Measurements from ENCODE around the gene FMO4. TPM values are rescaled to one million over a fixed set of nuclear protein-coding genes. Genes with fewer than 3 reads are reported as not detected.
"Not testable (repeated sequence)": the region's sequence is repeated elsewhere in the genome, so short reads cannot be mapped to it uniquely, and the experiment has no call there.

FMO4 gene
- polyA plus RNA-seq, 3 donors = 15.4 to 25.4 (median 20.6) TPM

GRCh38 chr1:171311771-171312558, 2.0 kb upstream of the FMO4 start:
- DNase-seq (ENCODE audit: extremely low read depth in 1 of 11, low read depth in 9 of 11, low spot score in 4 of 11) = peak in 1 of 11 donors; percentile 9

- DNase-seq (ENCODE audit: extremely low read depth in 1 of 11, low read depth in 9 of 11, low spot score in 4 of 11) = no peak
Measured at GRCh38 chr1:171313319-171313834, 606 bp upstream of the FMO4 start.

GRCh38 chr1:171329251-171329650, 15.3 kb downstream of the FMO4 start:
- DNase-seq (ENCODE audit: extremely low read depth in 1 of 11, low read depth in 9 of 11, low spot score in 4 of 11) = no peak

GRCh38 chr1:171334024-171334640, 20.1 kb downstream of the FMO4 start:
- DNase-seq (ENCODE audit: extremely low read depth in 1 of 11, low read depth in 9 of 11, low spot score in 4 of 11) = no peak

- no peak for DNase-seq (ENCODE audit: extremely low read depth in 1 of 11, low read depth in 9 of 11, low spot score in 4 of 11)
Measured at GRCh38 chr1:171335964-171336363, 22.0 kb downstream of the FMO4 start.

GRCh38 chr1:171339345-171339744, 25.4 kb downstream of the FMO4 start:
- not testable (repeated sequence) for DNase-seq (ENCODE audit: extremely low read depth in 1 of 11, low read depth in 9 of 11, low spot score in 4 of 11)

GRCh38 chr1:171343727-171344472, 29.9 kb downstream of the FMO4 start:
- no peak for DNase-seq (ENCODE audit: extremely low read depth in 1 of 11, low read depth in 9 of 11, low spot score in 4 of 11)

GRCh38 chr1:171344473-171344820, 30.5 kb downstream of the FMO4 start:
- DNase-seq (ENCODE audit: extremely low read depth in 1 of 11, low read depth in 9 of 11, low spot score in 4 of 11) = no peak

- no peak for DNase-seq (ENCODE audit: extremely low read depth in 1 of 11, low read depth in 9 of 11, low spot score in 4 of 11)
Measured at GRCh38 chr1:171345536-171345935, 31.6 kb downstream of the FMO4 start.

GRCh38 chr1:171346881-171347280, 32.9 kb downstream of the FMO4 start:
- no peak for DNase-seq (ENCODE audit: extremely low read depth in 1 of 11, low read depth in 9 of 11, low spot score in 4 of 11)

- no peak for DNase-seq (ENCODE audit: extremely low read depth in 1 of 11, low read depth in 9 of 11, low spot score in 4 of 11)
Measured at GRCh38 chr1:171350594-171350993, 36.6 kb downstream of the FMO4 start.

GRCh38 chr1:171351961-171352360, 38.0 kb downstream of the FMO4 start:
- no peak for DNase-seq (ENCODE audit: extremely low read depth in 1 of 11, low read depth in 9 of 11, low spot score in 4 of 11)

- no peak for DNase-seq (ENCODE audit: extremely low read depth in 1 of 11, low read depth in 9 of 11, low spot score in 4 of 11)
Measured at GRCh38 chr1:171352554-171352953, 38.6 kb downstream of the FMO4 start.

GRCh38 chr1:171355727-171356126, 41.7 kb downstream of the FMO4 start:
- DNase-seq (ENCODE audit: extremely low read depth in 1 of 11, low read depth in 9 of 11, low spot score in 4 of 11) = no peak

GRCh38 chr1:171357179-171357578, 43.2 kb downstream of the FMO4 start:
- DNase-seq (ENCODE audit: extremely low read depth in 1 of 11, low read depth in 9 of 11, low spot score in 4 of 11) = no peak

GRCh38 chr1:171359355-171359648, 45.3 kb downstream of the FMO4 start:
- DNase-seq (ENCODE audit: extremely low read depth in 1 of 11, low read depth in 9 of 11, low spot score in 4 of 11) = not testable (repeated sequence)

GRCh38 chr1:171359731-171360527, 45.9 kb downstream of the FMO4 start:
- DNase-seq (ENCODE audit: extremely low read depth in 1 of 11, low read depth in 9 of 11, low spot score in 4 of 11) = not testable (repeated sequence)

GRCh38 chr1:171366085-171366484, 52.1 kb downstream of the FMO4 start:
- no peak for DNase-seq (ENCODE audit: extremely low read depth in 1 of 11, low read depth in 9 of 11, low spot score in 4 of 11)

- no peak for DNase-seq (ENCODE audit: extremely low read depth in 1 of 11, low read depth in 9 of 11, low spot score in 4 of 11)
Measured at GRCh38 chr1:171366816-171367215, 52.8 kb downstream of the FMO4 start.

Measured in renal cortex interstitium (tissue), 11 donors.